Measurements from ENCODE around the gene PGM1.

DNA sequence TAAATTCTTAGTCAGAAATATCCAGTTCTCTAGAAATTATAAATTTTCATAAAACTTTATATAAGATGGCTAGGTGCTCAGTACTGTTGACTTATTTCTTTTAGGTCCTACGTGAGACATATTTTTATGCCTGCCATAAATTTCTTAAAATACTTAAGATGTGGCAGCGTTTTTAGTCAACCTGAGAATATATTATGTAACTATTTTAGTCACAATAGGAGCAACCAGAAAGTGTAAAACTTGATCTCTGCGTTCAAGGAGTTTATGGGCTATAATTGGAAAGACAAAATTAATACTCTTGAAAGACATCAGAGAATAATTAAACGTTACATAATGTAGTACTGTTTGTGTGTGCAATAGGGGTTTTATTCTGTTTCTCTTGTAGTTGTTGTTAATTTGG, 24.1 kb upstream of the PGM1 start:
- TF ChIP-seq TAF1 (IDR thresholded peaks at IDR 0.05; ENCODE audit: low read depth, low read length) (no peak), POLR2A (IDR thresholded peaks at IDR 0.05; ENCODE audit: low read depth, low read length) (no peak), POU2F2 (IDR thresholded peaks at IDR 0.05; ENCODE audit: low read depth, low read length) (no peak)
